GM19372 (cell line): ENCODE results near the gene COL15A1.

ENCODE experiments used
- ATAC-seq: cut with Tn5 transposase; IDR thresholded peaks from one replicate; pipeline ENCODE4 v1.9.1; 2021; ENCODE audit warnings: mild to moderate bottlenecking, low read depth, moderate library complexity; ENCODE audit not compliant: unreplicated experiment

The COL15A1 gene

DNA sequence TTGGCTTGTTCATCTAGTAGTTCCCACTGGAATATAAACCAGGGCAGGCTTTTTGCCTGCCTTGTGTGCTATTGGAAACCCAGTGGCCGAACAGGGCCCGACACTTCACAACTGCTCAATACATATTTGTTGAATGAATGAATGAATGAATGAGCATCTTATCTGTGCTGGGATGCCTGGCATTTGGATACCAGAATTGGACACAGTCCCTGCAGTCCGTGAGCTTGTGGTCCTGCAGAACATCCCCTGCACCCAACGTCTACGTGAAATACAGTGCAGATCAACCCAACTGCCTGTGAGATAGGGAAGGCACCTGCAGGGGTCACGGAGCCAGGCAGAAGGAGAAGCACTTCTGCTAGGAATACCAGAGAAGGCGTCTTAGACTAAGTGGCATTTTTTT lies 30.0 kb upstream of the COL15A1 start:
- ATAC-seq: no peak

DNA sequence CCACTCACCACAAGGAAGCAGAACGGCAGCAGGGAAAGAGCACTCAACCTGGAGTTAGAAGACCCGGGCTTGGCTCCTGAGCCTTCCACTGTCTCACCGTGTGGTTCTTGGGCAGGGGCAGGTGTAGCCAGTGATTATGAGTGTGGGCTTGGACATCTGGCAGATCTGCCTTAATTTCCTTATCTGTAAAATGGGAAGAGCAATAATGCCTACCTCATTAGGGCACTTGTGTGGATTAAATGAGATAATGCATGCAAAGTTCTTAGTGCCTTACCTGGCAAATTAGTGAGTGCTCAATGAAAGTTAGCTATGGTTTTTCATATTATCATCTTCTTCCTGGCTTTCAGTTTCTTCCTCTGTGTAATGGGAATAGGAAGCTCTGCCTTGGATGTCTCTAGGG lies 28.1 kb upstream of the COL15A1 start:
- ATAC-seq: no peak

DNA sequence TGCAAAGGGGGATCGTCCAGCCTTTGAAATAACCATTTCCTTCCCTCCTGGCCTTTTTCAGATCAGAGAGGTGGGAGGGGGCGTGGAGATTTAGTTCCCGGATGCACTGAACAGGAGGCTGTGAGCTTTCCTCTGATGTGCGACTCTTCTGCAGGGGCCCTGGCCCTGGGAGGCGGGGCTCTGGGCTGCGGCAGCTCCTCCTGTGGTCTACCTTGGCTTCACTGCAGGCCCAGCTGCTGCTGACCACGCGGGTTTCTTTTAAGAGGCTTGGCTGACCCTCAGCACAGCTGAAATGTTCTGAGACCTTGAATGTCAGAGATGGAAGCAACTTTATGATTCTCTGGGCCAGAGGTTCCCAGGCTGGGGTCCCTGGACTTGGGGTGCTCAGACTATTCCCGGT lies 27.0 kb upstream of the COL15A1 start:
- no peak for ATAC-seq

DNA sequence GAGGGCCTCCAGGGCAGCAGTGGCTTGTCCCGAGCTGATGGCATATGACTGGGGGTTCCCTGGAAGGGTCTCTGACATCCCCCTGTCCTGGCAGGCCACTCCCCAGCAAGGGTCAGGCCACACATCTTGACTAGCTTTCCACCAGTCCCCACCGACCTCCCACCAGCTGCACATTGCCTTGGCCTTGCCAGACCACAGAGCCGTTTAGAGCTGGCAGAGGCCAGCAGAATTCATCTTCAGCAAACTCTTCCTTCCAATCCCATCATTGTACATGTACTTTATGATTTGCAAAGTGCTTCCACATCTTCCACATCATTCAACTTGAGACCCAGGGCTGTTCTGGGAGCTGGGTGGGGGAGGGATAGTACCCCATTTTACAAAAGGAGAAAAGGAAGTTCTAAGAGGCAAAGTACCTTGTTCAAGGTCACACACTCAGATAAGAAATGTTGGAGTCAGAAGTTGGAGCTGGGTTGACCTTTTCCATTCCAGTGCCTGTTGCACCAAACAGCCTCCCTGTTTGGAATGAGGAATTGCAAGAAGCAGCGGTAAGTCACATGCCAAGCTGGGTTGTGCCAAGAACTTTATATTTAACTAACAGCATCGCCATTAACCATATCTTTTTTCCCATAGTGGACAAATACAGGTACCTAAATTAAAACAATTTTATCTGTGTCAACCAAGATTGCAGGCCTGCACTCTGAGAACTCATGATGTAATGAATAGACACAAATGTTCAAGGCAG lies 25.8 kb upstream of the COL15A1 start:
- no peak for ATAC-seq

DNA sequence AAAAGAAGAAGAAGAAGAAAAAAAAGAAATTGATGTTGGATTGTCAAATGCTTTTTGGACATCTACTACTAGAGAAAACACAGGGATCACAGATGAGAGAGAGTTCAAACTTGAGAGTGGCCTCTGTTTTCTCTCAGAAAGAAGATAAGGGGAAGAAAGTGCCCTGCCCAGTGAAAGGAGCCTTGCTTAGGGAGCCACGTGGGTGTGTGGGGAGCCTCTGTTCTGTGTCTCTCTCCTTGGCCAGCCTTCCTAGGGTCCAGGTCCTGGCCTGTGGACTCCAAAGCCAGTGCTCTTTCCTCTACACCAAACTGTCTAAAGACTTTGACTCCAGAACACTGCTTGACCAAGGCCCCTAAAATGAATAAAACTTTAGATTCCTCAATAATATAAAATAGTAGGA lies 22.0 kb upstream of the COL15A1 start:
- no peak for ATAC-seq

DNA sequence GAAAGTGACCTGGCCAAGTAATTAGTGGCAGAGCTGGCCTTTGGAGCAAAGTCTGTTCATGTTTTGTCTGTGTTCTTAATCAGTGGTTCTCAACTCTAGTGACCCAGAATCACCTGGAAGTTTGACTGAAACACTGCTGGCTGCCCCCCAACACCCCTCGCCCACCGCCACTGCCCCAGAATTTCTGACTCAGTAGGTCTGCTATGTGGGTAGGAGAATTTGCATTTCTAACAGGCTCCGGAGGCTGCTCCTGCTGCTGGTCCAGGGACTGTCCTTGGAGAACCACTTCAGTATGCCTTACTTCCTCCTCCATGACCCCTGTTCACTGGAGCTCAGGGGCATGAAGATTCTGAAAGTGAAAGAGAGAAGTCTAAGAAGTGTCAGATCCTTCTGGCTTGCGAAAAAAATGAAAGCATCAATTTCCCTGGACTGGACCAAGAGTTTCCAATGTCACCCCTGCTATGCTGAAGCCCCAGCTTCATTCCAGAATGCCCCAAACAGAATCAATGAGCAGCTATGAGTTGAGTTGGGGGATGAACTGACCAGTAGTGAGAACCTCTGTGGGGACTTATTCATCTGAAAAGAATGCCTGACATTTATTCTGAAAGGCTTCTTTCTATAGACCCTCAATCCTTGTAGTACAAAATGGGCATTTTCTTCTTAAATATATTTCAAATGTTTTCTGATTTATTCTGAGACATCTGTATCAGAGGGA lies 20.8 kb upstream of the COL15A1 start:
- ATAC-seq: no peak

DNA sequence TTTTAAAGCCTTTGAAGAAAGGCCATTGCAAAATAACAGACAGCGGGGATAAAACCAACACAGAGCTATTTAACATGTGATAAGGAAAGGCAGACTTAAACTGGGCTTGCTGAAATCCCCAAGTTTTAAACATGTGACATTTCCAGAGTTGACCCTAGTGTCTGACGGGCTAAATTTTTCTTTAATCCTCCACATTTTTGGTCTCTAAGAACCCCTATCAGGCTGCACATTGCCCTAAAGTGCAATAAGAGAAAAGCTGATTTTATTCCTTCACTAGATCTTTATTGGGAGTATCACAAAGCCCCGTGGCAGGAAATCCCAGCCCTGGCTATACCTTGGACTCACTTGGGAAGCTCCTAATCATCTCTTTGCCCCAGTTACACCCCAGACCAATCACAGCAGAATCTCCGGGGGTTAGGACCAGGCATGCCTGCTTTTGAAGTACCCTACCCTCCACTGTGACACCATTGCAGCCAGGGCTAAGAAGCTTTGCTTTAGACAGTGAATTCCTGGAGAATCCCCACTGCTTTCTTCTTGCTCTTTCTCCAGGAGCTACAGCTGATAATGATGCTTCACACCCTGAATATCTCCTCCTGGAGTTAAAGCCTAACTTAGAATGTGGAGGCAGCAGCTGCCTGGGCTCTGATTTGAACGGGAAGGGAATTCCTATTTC lies 20.1 kb upstream of the COL15A1 start:
- ATAC-seq: no peak

DNA sequence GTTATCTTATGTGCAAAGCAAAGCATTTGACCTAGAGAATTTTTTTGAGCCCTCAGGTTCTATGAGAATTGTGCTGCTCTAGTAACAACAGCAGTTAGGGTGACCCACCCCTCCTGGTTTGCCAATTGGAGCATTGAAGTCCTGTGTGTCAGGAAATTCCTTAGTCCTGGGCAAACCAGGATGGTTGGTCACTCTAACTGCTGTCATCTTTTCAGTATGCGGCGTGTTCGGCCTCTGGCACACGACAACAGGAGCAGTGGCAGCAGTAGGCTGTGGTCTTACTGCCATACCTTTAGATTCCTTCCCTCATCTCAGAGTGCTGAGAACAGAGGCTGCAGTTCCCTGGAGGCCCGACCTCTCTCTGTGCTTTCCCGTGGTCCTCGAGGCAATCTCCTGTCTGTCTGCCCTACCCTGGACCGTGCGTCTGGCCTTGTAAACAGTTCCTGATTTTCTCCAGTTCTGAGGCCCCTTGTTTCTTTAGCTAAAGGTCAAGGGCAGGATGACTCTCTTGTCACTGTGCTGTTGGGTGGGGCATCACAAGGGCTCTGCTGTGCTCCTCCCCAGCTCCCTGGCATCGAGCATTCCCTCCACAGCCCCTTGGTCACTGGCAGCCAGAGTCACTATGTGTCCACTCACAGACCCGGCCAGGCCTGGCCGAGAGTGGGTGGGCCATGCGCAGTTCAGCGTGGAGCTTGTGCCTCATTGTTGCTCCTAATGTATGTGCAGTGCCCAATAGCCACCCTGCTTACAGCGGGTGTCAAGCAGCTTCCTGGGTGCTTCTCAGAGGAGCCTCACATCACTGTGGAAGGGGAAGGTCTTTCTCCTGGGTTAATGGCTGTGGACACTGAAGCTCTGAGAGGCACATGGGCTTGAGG lies 18.5 kb upstream of the COL15A1 start:
- ATAC-seq: no peak

DNA sequence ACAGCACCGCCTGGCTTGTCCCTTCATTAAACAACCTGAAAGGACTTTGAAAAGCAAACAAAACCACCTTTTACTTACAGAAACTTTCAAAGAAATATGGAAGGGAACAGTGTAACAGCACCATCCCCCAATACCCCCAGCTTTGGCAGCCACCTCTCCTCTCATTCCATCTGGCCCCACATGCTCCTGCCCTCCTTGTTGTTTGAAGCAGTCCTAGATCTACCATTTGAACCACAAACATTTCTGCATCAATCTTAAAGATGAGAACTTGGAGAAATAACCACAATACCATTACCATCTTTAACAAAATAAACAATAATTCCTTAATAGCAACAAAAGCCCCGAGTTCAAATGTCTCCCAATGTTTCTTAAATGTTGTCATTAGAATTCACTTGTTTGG lies 17.8 kb upstream of the COL15A1 start:
- no peak for ATAC-seq

DNA sequence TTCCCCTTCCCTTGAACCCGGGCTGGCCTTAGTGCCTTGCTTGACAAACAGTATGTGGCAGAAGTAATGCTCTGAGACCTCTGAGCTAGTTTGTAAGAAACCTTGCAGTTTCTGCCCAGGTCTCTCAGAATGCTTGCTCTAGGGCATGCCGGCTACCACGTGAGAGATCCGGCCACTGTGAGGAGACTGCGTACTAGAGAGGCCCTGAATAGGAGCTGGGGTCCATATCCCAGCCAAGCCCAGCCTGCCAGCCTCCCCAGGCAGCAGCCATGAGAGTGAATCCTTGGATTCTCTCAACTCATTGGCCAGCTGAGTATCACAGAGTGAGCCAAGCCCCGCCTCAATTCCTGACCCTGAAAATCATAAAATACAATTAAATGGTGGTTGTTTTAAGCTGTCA lies 16.0 kb upstream of the COL15A1 start:
- no peak for ATAC-seq

DNA sequence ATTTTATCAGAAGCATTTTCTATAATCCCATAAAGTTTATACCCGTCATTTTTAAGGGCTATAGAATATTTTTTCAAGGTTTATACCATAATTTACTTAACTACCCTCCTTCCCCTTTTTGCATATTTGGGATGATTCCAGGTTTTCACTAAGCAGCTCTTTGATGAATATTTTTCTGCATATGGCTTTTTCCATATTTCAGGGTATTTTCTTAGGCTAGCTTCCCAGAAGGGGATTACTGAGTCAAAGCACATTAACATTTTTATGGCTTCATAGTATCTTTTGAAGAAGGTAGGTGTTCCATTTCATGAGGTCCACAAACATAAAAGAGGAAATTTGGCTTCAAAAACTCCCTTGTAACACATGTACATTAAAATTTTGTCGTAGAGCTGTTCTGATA lies 14.6 kb upstream of the COL15A1 start:
- ATAC-seq: no peak

DNA sequence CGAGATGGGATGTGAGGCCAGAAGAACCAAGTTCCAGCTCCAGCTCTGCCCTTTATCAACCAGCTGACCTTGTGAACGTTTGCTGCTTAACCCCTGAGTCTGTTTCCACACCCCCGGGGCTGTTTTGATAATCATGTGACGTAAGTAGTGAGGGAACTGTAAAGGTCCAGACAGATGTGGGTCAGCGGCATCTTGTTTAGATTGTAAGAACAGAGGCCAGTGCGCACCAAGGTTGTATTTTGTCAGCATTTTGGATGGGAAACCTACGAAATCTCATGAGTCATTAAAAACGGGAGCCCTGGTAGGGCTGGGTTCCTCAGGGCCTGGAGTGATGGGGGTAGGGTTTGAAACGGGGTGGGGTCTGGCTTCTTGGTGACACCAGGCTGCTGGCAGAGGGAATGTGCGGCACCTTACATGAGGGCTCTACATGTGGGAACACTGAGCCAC lies 13.8 kb upstream of the COL15A1 start:
- no peak for ATAC-seq

DNA sequence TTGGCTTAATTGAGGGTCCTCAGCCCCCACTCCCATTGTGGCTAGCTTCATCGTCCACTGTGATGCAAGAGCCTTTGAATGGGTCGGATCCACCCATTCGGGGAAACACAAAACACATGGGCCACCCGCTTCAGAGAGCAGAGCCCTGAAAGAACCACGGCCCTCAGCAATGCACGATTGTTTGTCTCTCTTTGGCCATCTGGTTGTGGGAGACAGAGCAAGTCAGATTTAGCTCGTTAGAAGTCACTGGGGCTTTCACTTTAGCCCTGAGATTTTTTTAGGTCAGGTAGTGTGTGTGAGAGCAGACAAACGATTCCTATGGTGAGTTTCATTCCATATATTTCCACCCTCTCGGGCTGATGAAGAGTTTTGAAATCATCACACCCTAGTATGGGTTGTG lies 12.9 kb upstream of the COL15A1 start:
- no peak for ATAC-seq

DNA sequence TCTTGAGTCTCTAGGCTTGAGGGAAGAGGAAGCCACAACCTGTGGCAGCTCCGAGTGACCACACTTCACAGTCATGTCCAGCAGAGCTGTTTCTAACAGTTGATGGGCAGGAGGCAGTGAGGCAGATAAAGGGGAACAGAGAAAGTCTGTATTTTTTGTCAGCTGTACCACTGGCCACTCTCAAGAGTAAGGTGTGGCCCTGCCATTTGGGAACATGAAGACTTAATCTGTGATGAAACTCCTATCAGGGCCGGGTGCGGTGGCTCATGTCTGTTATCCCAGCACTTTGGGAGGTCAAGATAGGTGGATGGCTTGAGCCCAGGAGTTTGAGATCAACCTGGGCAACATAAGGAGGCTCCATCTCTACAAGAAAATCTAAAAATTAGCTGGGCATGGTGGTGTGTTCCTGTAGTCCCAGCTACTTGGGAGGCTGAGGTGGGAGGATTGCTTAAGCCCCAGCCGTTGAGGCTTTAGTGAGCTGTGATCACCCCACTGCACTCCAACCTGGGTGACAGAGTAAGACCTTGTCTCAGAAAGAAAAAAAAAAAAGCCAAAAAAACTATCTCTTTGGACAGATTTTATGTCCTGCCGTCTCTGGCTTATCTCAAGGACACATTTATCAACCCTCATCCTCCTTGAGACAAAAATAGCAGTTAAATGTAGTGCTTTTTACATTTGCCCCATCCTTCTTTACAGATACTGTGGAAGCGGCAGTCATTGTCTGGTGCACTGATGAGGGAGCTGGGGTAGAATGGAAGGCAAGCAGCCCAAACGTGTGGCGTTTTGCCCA lies 11.9 kb upstream of the COL15A1 start:
- ATAC-seq: no peak

DNA sequence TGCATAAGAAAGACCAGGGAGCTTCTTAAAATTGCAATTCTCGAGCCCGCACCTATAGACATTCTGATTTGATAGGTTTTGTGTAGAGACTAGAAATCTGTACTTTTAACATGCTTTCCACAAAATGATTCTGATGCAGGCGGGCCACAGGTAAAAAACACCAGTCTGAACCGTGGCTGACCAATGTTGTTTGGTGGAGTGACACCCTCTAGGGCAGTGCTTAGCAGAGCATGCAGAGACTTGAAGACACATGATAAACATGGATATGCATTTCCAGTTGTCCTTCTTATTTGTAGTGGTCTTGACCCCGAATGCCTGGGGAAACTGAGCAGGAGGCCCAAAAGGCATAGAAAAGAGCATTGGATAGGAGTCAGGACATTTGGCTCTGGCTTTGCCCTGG lies 10.5 kb upstream of the COL15A1 start:
- no peak for ATAC-seq

DNA sequence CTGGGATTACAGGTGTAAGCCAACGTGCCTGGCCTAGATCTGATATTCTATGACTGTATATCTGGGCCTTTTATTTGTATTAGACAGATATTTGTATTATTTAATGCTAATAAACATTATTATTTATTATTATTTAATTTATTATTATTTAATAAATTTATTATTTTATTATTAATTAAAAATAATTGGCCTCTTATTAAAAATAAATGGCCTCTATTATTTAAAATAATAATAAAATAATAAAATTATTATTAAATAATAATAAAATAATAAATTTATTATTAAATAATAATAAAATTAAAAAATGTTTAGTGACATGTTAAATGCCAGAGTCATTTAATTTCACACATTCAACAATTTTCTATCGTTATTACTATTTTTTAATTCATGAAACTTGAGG lies 9.8 kb upstream of the COL15A1 start:
- no peak for ATAC-seq

DNA sequence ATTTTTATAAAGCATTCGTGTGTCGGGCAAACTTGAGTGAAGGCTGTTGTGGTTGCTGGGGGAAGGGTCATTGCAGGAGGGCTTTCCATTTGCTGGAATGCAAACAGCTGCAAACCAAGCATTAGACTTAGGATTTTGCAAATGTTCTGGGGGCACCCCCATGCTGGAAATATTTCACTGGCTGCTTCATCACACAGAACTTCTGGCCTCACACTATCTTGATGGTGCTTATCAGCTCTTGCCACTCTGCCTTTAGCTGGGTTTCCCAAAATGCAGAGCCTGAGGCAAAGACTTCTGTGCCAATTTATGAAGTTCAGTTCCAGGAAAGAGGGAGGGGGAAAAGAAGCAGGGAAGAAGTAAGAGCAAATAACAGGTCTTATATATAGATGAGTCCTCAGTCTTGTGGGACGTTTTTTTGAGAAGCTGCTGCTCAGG lies 8.6 kb upstream of the COL15A1 start:
- ATAC-seq: no peak

DNA sequence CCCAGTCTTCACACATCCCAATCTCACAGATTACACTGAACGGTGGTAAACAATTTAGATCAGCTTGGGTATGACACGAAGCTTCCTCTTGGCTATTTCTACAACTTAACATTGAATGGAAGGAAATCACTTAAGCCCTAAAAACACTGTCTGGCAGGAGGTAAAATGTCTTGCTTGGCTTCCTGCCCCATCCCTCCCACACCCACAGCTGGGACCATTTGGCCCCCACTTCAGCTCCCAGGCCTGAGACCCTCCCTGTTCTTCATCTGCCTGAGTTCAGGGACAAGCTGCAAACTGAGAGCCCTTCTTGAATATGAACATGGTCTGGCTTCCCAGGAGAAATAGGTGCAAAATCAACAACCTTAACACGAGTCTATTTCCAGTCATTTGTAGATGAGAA lies 3.4 kb upstream of the COL15A1 start:
- no peak for ATAC-seq

DNA sequence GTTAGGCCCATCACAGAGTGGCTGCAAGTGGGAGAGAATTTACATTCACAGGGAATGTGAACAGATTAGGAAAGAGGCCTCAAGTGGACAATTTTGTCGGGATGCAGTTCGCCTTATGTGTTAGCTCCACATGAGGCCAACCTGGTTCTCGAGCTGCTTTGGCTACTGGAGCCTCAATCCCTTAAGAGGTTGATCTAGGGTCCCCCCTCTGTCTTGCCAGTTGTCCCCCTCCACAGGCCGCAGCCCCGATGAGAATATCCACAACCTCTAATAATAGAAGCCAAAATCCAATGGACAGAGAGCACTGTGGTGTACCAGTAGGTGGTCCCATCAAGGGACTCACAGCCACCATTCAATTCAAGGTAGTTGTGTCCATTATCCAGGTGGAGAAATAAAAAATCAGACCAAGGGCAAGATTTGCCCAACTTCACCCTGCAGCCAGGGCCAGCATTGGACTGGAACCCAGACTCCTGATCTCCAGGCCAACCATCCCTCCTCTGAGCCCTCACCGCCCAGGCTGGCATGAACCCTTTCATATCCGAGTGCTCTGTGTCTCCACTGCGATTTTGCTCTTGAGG lies 1.7 kb upstream of the COL15A1 start:
- no peak for ATAC-seq
